ENCODE measurements around the gene ACACA.

The ACACA gene

DNA sequence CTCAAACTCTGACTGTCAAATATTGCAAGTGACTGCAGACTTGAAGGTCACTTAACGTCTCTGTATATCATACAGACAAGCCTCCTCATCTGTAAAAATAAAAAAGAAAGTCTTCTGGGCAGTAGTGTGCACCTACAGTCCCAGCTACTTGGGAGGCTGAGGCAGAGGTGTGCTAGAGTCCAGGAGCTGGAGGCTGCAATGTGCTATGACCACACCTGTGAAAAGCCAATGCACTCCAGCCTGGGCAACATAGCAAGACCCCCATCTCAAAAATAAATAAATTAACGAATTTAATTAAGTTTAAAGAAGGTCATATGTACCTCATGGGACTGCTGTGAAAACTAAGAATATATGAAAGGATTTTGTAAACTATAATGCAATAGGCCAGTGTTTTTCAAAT is 65.8 kb downstream of the ACACA start:
- DNase-seq, result no peak

DNA sequence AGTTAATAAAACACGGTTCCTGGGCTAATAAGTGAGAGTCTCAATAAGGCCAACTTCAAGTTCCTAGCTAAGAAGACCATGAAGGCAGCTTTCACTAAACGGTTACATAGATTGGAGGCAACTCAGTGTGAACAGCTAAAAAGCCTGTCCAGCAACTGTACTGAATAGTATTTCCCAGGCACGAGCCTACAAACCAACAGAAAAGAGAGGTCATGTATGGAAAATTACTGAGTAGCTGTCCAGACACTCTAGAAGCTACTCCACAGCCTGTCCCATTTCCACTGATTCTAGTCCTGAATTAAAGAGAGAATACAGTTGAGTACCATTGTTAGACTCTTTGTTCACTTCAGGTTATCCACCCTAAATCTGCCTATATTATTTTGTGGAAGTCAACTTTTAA is 67.3 kb downstream of the ACACA start:
- DNase-seq, result no peak

DNA sequence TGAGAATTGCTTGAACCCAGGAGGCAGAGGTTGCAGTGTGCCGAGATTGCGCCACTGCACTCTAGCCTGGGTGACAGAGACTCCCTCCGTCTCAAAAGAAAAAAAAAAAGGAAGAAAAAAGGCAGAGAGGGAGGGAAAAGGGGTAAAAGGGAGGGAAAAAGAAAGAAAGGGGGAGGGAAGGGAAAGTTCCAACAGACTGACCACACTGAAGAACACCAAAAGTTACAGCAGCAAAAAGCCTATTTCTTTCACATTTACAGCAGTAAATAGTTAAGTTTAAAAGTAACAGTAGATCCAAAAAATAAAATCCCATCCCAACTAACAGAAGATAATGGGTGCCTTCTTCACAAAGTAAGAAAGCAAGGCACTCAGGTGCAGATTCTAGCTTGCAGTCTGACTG is 67.8 kb downstream of the ACACA start:
- DNase-seq, result no peak

DNA sequence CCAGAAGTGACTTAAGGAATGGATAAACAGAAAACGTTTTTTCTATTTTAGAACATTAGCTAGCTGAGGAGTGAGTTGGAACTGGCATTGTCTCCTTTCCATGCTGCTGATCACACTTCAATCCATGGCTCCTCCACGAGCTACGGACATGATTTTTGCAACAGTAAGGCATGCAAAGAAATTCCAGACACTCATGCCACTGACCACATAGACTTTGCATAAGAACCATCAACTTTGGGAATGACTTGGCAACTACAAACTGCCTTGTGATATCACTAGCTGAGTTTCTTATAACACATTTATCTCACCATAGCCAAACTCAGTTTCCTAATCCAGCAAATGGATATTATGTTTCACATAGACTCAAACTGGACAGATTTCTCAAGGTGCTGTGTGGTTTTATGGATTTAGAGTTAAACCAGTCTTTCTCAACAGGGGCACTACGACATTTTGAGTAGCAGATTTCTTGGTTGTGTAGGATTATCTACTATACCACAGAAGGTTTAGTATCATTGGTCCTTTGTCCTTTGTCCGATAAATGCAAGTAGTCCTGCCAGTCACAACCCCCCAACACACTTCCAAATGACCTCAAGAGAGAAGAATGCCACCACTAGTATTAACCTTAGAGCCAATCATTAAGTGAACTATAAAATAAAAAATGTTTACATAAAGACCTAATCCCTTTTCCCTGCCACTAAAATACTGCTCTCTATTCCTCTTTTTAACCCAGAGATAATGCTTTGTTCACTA is 79.1 kb downstream of the ACACA start:
- no peak for DNase-seq

DNA sequence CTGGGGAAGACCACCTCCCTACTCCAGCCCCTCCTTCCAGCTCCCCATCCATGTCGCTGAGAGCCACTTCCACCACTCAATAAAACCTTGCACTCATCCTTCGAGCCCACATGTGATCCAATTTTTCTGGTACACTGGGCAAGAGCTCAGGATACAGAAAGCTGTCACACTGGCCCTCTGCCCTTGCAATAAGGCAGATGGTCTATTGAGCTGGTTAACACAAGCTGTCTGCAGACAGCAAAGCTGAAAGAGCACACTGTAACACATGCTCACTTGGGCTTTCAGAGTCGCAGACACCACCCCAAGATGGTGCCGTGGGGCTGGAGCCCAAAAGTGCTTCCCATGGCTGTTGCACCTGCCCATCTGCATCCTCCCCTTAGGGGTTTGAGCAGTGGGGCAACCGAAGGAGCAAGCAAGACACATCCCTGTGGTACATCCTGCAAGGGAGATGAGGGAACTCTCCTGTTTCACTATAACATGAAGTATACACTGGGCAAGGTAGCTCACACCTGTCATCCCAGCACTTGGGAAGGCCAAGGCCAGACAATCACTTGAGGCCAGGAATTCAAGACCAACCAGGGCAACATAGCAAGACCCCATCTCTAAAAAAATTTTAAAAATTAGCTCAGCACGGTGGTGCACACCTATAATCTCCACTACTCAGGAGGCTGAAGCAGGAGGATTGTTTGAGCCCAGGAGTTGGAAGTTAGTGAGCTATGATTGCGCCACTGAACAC is 83.6 kb downstream of the ACACA start:
- DNase-seq, result peak; percentile 47

DNA sequence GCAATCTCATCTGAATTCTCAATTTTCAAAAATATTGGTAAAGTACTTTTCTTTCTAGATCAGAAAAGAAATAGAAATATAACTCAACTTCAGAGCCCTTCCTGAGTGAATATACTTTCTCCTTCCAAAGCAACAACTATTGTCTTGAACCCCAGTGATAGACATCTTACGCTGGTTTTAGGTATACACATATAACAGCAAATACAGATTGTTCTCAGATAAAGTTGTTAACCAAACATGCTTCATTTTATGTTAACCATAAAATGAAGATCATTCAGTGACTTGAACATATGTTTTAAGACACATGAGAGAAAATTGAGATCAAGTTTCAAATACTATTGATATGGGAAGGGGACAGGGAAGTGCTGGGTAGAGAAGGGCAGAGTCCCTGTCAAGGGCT is 84.5 kb downstream of the ACACA start:
- no peak for DNase-seq

DNA sequence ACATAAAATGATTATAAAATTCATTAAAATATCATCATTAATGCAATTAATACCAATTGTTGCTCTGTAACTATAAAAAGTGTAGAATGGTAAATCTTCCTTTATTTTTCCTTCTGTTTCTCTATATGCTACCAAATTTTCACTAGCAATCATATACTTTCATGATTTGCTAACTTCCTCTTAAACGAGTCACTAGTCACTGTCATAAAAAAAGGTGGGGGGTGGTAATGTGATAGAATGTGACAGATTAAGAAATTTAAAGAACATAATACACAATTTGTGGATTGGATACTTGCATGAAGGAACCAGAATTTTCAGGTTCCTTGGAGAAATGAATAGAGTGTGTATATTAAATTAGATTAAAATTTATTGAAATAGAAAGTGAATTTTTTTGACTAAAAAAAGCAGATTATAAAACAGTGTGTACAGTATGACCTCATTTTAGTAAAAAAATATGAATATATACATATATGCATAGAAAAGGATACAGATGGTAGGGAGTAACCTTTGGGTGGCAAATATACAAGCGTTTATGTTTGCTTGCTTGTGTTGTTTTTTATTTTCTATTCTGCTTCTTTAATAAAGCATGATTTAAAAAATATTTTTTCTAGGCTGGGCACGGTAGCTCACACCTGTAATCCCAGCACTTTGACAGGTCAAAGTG is 87.6 kb downstream of the ACACA start:
- no peak for DNase-seq

DNA sequence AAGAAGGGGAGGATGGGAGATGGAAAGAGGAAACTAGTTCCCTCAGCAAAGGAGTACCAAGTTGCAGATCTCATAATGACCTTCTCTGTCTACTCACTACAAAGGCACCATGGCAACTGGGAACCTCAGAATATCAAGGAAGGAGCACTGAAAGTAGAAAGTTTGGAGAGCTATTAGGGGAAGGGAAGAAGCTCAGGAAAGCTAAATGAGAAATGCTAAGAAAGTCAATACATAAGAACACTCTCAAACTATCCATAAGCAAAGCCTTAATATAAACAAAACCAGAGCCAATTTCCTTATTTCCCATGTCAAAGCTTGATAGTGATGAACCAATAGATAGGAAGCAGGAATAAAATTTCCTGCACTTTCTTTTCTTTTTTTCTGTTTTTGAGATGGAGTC is 88.8 kb downstream of the ACACA start:
- no peak for DNase-seq

DNA sequence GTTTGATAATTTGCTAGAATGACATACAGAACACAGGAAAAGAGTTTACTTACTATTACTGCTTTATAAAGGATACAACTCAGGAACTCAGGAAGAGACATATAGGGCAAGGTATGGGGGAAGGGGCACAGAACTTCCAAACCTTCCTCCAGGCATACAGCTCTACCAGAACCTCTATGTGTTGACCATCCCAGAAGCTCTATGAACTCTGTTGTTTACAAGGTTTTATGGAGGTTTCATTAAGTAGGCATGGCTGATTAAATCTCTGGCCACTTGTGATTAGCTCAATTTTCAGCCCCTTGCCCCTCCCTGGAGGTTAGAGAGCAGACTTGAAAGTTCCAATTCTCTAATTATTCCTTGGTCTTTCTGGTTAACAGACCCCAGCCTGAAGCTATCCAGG is 91.0 kb downstream of the ACACA start:
- DNase-seq, result no peak

DNA sequence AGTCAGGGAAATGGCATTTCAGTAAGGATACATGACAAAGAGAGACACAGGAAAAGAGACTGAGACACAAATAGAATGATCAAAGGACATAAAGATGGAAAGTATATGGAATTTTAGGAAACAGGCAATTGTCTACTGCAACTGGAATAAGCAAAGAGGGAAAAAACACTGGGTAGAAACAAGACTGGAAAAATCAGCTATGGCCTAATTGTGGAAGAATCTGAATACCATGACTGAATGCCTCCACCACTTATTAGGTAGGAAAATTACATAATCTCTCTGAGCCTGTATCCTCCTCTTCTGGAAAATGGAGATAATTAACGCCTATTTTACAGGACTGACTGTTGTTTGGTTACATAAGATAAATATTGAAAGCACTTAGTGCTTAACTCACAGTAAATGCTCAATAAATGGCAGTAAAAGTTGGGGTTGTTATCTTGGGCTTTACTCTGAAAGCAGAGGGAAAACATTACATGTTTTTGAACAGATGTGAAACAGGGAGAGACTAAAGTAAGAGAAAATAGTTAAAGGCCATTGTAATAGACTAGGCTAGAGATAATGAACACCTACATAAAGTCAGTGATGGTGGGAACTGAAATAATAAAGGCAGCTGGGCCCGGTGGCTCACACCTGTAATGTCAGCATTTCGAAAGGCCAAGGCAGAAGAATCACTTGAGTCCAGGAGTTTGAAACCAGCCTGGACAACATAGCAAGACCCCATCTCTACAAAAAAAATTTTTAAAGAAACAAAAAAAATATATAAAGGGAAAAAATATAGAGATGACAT is 94.3 kb downstream of the ACACA start:
- no peak for DNase-seq

DNA sequence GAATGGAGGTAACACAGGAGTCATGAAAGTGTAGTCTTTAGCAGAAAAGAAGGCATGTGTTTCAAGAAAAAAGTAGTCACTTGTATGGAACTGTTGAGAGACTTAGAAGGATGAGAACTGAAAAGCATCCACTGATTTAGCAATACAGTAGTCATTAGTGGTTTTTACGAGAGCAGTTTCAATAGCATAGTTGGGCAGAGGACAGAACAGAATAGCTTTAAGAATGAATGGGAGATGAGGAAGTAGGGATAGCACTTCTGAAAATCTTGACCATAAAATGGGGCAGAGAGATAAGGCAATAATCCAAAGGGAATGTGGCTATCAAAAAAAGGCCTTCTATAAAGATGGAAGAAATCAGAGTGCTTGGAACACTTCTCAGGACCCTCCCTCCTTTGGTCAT is 95.7 kb downstream of the ACACA start:
- no peak for DNase-seq

DNA sequence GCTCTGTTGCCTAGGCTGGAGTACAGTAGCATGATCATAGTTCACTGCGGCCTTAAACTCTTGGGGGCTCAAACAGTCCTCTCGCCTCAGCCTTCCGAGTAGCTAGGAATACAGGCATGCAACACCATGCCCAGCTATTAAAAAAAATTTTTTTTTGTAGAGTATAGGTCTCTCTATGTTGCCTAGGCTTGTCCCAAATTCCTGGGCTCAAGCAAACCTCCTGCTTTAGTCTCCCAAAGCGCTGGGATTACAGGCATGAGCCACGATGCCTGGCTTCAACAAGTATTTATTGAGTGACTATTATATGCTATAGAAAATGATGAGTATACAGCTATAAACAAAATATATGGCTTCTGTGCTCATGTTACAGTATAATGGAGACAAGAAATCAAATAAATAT is 97.6 kb downstream of the ACACA start:
- DNase-seq, result no peak

DNA sequence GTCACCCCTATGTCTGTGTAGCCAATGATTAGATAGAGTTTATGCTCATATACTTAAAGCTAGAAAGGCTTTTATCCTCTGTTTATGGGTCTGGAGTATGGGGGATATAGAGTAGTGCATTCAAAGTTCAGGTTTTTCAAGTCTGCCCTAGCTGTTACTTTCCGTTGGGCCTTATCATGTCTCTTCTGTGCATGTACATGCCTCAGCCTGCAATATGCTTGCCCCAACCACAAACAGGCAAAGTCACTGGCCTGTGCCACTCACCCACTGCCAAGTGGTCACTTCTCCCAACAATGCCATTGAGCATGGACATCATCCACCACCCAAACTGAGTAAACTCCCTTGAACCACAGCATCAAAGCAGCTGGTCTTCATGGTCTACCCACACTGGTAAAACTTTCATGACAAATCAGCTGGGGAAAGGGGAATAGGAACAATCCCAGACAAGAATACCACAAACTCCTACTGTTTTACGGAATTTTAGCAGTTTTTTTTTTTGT is 101.2 kb downstream of the ACACA start:
- DNase-seq, result no peak

DNA sequence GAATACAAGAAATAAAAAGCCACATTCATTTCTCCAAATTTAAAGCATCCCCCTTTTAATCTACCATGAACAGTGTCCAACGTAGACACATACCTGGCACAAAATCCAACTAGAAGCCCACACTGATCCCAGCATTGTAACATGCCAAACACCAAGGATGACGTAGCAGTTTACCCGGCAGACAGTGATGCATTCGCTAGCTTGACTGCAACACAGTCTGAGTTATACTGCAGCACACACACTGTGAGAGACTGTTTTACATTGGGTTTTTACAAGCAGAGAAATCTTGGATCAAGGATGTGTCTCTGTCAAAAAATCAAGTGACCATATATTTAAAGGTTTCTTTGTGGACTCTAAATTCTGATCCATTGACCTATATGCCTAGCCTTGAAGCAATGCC is 105.3 kb downstream of the ACACA start:
- DNase-seq, result no peak

DNA sequence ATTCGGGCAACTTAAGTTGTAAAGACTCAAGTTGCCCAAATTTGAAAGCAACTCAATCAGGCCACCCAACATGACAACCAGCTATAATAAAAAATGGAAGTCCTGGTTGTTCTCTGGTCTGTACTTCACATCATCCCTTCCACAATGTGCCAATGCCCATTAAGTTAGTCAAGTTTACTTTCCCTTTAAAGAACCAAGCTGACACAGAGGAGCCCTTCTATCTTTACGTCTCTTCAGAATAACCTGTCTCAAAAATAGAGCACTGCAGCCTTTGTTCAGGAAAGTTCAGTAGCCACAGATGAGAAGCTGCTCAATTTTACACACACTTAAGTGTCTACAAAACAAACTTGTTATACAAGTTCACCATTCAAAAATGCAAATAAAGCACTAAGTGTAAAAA is 106.0 kb downstream of the ACACA start:
- DNase-seq, result no peak

DNA sequence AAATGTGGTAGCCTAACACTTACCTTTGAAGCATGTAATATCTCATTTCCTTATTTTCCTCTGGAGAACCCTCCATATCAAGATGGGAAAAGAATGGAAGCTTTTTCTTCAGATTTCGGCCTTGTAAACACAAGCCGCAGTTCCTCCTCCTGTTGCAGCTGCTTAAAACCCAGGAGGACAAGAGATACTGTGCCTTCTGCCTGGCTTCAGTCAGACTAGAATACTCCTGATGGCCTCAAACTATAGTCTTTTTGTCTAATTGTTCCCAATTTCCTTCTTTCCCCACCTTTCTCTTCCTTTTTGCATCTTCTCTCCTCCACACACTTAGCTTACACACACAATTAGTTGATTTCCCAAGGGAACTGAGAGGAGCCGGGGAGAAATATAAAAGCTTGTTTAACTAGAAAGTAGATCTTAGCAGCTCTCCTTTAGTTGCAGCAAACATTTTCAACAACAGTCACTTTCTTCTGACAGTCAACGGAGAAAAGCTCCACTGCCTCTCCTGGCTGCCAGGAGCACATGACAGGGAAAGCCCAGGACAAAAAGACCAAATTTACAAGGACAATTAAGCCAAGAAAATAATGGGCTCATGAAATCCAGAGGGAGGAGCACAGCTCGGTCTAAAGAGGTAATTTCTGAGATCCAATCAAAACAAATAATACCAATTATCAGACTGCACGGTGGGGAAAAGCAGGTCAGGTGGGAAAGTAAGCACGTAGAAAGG is 107.2 kb downstream of the ACACA start:
- DNase-seq, result no peak

DNA sequence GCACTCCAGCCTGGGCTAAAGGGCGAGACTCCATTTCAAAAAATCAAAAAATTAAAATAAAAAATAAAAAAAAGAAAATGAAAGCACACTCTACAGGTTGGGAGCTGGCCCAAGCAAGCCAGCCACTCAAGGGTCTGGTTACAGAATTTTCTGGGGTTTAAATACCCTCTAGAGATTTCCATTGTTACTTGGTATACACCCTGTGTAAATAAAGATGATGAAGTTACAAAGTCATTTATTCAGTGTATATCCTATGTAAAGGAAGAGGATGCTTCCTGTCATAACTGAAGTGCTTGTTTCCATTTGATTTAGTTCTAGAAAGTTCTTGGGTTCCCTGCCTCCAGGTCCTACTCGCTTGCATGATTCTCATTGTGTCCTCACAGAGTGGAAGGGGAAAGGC is 110.7 kb downstream of the ACACA start:
- DNase-seq, result no peak

DNA sequence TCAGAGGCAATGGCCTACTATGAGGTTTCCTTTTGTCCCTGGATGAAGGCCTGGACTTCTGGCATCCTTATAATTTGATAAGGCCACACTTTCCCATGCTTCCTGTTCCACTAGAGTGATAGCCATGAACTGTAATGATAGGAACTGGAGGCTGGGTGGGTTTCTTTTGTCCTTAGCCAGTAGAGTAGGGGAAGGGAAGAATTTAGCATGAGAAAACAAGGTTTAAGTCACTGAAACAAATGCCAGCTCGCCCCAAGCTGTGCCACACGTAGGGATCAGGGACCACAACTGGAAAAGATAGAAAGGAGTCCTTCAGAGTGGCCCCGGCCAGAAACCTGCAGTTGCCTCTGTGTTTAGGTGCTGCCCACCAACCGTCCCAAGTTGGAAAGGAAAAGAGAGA is 111.7 kb downstream of the ACACA start:
- DNase-seq, result no peak

DNA sequence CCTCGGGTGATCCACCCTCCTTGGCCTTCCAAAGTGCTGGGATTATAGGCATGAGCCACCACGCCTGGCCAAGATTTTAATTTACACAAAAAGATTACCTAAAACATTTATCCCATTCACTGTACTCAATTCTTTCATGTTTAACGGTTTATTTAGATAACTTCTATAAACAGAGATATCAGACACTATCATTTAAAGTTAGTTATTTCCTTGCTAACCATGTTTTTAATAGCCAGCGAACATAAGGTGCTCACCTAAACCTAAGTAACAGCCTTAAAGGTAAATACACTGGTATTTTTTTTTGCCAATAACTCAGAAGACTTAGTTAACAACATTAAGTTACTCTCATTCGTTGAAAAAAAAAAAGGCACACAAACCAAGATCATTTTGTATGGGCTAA is 112.9 kb downstream of the ACACA start:
- DNase-seq, result no peak

DNA sequence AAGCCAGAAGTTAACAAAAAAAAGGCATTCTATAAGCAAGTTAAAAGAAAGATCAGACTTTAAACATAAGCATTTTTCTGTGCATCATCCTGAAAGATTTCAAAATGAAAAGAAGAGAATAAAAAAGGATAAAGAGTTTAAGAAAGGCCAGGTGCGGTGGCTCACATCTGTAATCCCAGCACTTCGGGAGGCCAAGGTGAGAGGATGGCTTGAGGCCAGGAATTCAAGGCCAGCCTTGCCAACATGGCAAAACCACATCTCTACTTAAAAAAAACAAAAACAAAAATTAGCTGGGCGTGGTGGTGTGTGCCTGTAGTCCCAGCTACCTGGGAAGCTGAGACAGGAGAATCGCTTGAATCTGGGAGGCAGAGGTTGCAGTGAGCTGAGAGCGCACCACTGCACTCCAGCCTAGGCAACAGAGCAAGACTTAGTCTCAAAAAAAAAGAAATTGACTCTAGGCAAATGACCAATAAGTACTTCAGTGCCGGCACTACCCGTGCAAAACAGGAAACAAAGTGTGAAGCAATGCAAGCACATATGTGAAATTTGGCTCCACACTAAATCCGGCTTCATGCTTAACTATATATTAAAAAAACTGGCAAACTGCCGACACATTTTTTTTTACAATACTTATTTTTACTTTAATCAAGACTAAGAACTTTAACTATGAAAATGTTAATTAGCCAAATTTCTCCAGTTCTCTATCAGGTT is 114.1 kb downstream of the ACACA start:
- DNase-seq, result no peak

DNA sequence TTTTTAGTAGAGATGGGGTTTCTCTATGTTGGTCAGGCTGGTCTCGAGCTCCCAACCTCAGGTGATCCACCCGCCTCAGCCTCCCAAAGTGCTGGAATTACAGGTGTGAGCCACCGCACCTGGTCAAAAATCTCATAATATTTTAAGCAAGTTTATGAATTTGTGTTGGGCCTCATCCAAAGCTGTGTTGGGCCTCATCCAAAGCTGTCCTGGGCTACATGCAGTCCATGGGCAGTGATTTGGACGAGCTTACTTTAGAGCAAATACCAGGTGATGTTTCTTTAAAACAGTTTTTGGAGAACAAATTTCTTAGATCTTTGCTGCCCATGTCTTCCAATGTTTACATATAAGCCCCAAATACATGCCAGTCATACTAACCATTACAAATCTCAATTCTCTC is 115.3 kb downstream of the ACACA start:
- DNase-seq, result no peak

DNA sequence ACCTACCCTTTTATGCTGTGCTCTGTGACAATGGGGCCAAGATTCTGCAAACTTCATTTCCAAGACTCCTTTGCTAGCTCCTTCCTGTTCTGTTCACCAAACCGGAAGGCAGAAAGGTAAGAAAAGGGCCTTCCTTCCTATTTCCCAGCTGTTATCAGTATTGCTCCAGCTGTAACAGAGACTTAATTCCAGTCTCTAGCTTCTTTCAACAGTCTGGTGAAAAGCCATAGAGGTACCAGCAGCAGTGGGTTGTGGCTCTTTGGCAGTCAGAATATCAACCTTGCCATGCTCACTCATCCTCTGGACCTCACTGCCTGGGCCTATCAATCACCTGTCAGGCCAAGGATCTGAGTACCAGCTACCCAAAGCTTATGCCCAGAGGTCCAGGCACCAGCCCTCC is 120.2 kb downstream of the ACACA start:
- no peak for DNase-seq

Measured in NCI-H2171 (cell line).